K562 (cell line): ENCODE results near the gene SLC25A51. TPM values are rescaled to one million over a fixed set of nuclear protein-coding genes. Genes with fewer than 3 reads are reported as not detected.

ENCODE experiments used
- CBFA2T2 ChIP-seq: fragments of 450-650 bp; conservative IDR thresholded peaks from 2 replicates; pipeline ENCODE4 v1.6.1; 2017; ENCODE audit warnings: mild to moderate bottlenecking
- DDX20 ChIP-seq: fragments of 450-650 bp; IDR thresholded peaks from 2 replicates; pipeline ENCODE4 v1.6.1; 2016; ENCODE audit warnings: missing genetic modification characterization, low read depth, mild to moderate bottlenecking, missing compliant biosample characterization, moderate library complexity
- HDGF ChIP-seq: fragments of 450-650 bp; IDR thresholded peaks from 2 replicates; pipeline ENCODE4 v1.6.1; 2016
- HES1 ChIP-seq: fragments of 450-650 bp; IDR thresholded peaks from 2 replicates; pipeline ENCODE4 v1.6.1; 2016; ENCODE audit warnings: low read depth, mild to moderate bottlenecking, moderate library complexity
- HNRNPK ChIP-seq: fragments of 200-400 bp; formaldehyde crosslinking; IDR thresholded peaks from one replicate; pipeline ENCODE4 v1.6.1; 2018; ENCODE audit warnings: mild to moderate bottlenecking, low read depth, low read length; ENCODE audit not compliant: poor library complexity, severe bottlenecking
- HOXB6 ChIP-seq: fragments of 250-450 bp; sonication (Bioruptor Pico); IDR thresholded peaks from 2 replicates; pipeline ENCODE4 v1.5.1; 2022; ENCODE audit warnings: mild to moderate bottlenecking, borderline replicate concordance
- NR0B1 ChIP-seq: fragments of 450-650 bp; IDR thresholded peaks from one replicate; pipeline ENCODE4 v1.6.1; 2018; ENCODE audit warnings: mild to moderate bottlenecking, moderate library complexity; ENCODE audit not compliant: partially characterized antibody
- PRDM10 ChIP-seq: fragments of 450-650 bp; IDR thresholded peaks from 2 replicates; pipeline ENCODE4 v1.6.1; 2018; ENCODE audit not compliant: partially characterized antibody
- RB1 ChIP-seq: fragments of 450-650 bp; IDR thresholded peaks from 2 replicates; pipeline ENCODE4 v1.6.1; 2017; ENCODE audit warnings: low read depth, mild to moderate bottlenecking
- SLC30A9 ChIP-seq: fragments of 250-450 bp; sonication (Bioruptor Pico); IDR thresholded peaks from 2 replicates; pipeline ENCODE4 v1.8.0; 2022; ENCODE audit warnings: mild to moderate bottlenecking, moderate library complexity
- SMAD3 ChIP-seq: fragments of 450-650 bp; formaldehyde crosslinking; conservative IDR thresholded peaks from 2 replicates; pipeline ENCODE4 v1.4.0; 2020; ENCODE audit warnings: mild to moderate bottlenecking
- SMARCC2 ChIP-seq: fragments of 450-650 bp; IDR thresholded peaks from 2 replicates; pipeline ENCODE4 v1.6.1; 2017; ENCODE audit warnings: antibody characterized with exemption, moderate library complexity, mild to moderate bottlenecking, low read depth
- ZNF121 ChIP-seq: sonication (generic); formaldehyde crosslinking; conservative IDR thresholded peaks from 2 replicates; pipeline ENCODE4 v1.8.0; 2022; ENCODE audit warnings: missing genetic modification reagents
- ZNF41 ChIP-seq: fragments of 250-450 bp; sonication (Bioruptor Pico); conservative IDR thresholded peaks from 2 replicates; pipeline ENCODE4 v1.4.0; 2020; ENCODE audit warnings: mild to moderate bottlenecking
- ZNF449 ChIP-seq: fragments of 250-450 bp; sonication (Bioruptor Pico); IDR thresholded peaks from 2 replicates; pipeline ENCODE4 v1.8.0; 2022; ENCODE audit warnings: moderate library complexity, mild to moderate bottlenecking, inconsistent platforms
- ZNF740 ChIP-seq, 3 experiments: fragments of 200-800 bp in 1 of 3; sonication (Bioruptor generic) in 1 of 3; sonication (generic) in 1 of 3; formaldehyde crosslinking in 1 of 3; IDR thresholded peaks; 2 replicates each; pipeline versions ENCODE4 v1.6.1 to v1.8.0; 2016 to 2022; ENCODE audit warnings: mild to moderate bottlenecking in 2 of 3, missing compliant biosample characterization in 2 of 3, missing genetic modification characterization in 2 of 3, missing genetic modification reagents in 1 of 3
- polyA plus RNA-seq, 8 experiments: library from polyadenylated mRNA; depleted of rRNA in 4 of 8; stranded (reverse) in 5 of 8; unstranded in 3 of 8; fragments of >200 nt; fragmentation: Nextera tagmentation in 2 of 8; fragmentation: Illumina TruSeq in 1 of 8; extraction: Ambion mirVana in 2 of 8; extraction: Trizol in 1 of 8; gene quantifications; 2 replicates each; pipeline versions ENCODE4 v1.2.1 to v1.2.3, GENCODE V29; 2011 to 2014; ENCODE audit warnings: inconsistent platforms in 1 of 8, missing spikeins in 1 of 8
- total RNA-seq, 7 experiments: library from RNA; depleted of rRNA in 6 of 7; stranded (reverse); fragments of >200 nt in 6 of 7; fragmentation: Illumina TruSeq in 2 of 7; extraction: Trizol in 2 of 7; gene quantifications; 2 replicates each; pipeline versions ENCODE4 v1.2.1 to v1.2.3, GENCODE V29; 2011 to 2021; ENCODE audit warnings: low replicate concordance in 1 of 7

SLC25A51 gene
- total and polyA plus RNA-seq, 9 of the 15 experiments (the other 6 are each of a cell fraction or from before 2014, with no cell fraction given) = 9.1 to 40.7 (median 24.5) TPM

GRCh38 chr9:37903647-37904444 lies at the start of gene SLC25A51 (continued):
- TF ChIP-seq PRDM10 = peak; percentile 7
- TF ChIP-seq ZNF449 (CRISPR knock-in tag) = no peak
- TF ChIP-seq CBFA2T2 = peak; percentile 74
- TF ChIP-seq HDGF = no peak
- no peak; the same call in 1 of the 2 replicates for TF ChIP-seq ZNF740 (CRISPR knock-in tag; IDR thresholded peaks at IDR 0.05)
- no peak for TF ChIP-seq ZNF740 (tag; IDR thresholded peaks at IDR 0.05)
- TF ChIP-seq SMARCC2 = no peak
- peak; percentile 64 for TF ChIP-seq SMAD3 (CRISPR knock-in tag)
- TF ChIP-seq SLC30A9 (CRISPR knock-in tag) = no peak
- TF ChIP-seq HOXB6 (CRISPR knock-in tag) = no peak
- TF ChIP-seq NR0B1 = no peak
- TF ChIP-seq DDX20 (tag) = no peak
- TF ChIP-seq HNRNPK = no peak
- no peak for TF ChIP-seq ZNF121
- peak; percentile 92 for TF ChIP-seq RB1
- no peak for TF ChIP-seq ZNF41 (CRISPR knock-in tag)
- TF ChIP-seq HES1 = no peak
